WERI-Rb-1 (cell line): ENCODE results near the gene IGF2BP2.
A peak's percentile ranks its signal among the peaks of the same experiment; 100 is the strongest.

Experiments
- DNase-seq: peaks from one replicate; pipeline ENCODE4 v3.0.0-alpha.2; 2020
- H3K27ac ChIP-seq: fragments of 250-450 bp; sonication (Bioruptor Pico); 2 replicates; pipeline ENCODE4 v1.5.1; 2020; ENCODE audit warnings: mild to moderate bottlenecking, moderate library complexity
- H3K27me3 ChIP-seq: fragments of 250-450 bp; sonication (Bioruptor Pico); 2 replicates; pipeline ENCODE4 v1.5.1; 2021; ENCODE audit warnings: mild to moderate bottlenecking, low read depth, moderate library complexity; ENCODE audit not compliant: insufficient read depth, severe bottlenecking
- H3K36me3 ChIP-seq: fragments of 250-450 bp; sonication (Bioruptor Pico); 2 replicates; pipeline ENCODE4 v1.5.1; 2020; ENCODE audit warnings: mild to moderate bottlenecking, moderate library complexity
- H3K4me3 ChIP-seq: 2 replicates; pipeline ENCODE4 v1.5.1; 2011; ENCODE audit warnings: low read depth, mild to moderate bottlenecking, control low read depth, low read length
- H3K9me3 ChIP-seq: fragments of 250-450 bp; sonication (Bioruptor Pico); 2 replicates; pipeline ENCODE4 v1.5.1; 2021; ENCODE audit warnings: mild to moderate bottlenecking, moderate library complexity; ENCODE audit not compliant: severe bottlenecking
- CTCF ChIP-seq: IDR thresholded peaks from 2 replicates; pipeline ENCODE4 v1.5.1; 2011; ENCODE audit warnings: low read depth, mild to moderate bottlenecking, control low read depth, inconsistent platforms, low read length

Gene IGF2BP2

DNA sequence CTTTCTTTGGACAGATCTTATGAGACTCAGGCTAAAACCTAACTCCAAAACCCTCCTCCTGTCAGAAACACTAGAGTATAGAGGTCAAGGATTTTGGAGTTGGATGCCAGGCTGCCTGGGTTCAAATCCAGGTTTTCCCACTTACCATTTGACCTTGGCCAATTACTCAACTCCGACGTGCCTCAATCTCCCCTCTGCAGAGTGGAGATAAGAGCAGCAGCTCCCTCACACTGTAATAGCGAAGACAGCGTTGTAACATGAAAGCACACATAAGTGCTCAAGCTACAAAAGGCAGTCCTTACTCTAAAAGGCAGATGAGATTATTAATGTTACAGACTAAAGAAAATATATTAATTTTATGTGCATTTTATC is 90.1 kb downstream of the IGF2BP2 start:
- TF ChIP-seq CTCF, result no peak
- H3K27ac ChIP-seq, result no peak overlapping the region

DNA sequence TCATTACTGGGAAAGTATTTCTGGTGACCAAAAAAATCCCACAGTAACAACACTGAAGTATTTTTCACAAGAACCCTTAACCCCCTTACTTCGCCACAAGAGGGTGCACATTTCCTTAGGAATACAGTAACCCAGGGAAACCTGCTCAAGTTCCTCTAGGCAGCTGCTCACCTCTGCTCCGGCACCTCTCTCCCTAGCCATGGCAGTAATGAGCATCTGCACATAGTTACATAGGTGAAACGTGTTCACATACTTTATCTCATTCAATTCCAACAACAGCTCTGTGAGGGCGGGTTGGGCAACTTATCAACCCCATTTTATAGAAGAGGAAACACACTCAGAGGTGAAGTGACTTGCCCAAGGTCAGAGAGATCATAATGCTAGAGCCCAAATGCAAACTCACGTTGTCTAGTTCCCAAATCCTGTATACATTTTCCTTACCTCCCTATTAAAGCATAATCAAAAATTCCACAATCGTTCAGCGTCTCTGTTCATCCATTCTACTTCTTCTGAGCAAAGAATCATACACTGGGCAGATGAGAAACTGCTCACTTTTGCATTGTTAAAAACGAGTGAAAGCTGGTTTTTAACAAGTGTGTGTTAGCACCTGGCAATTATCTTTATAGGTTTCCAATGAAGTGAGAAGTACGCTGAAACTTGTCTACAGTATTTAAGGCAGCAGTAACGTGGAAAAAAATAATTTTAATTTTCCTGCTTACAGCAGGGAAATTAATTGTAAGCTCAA is 90.7 kb downstream of the IGF2BP2 start:
- DNase-seq, result peak; percentile 62
- Histone ChIP-seq H3K27me3 (no peaks in the 10 kb centered on the region), H3K36me3 (no peaks in the 10 kb centered on the region), H3K4me3 (no peak overlapping the region), H3K27ac (no peak overlapping the region), H3K9me3 (no peaks in the 10 kb centered on the region)
- peak; percentile 64 for TF ChIP-seq CTCF

More for the DNA sequence above, 90.1 kb downstream of the IGF2BP2 start:
- Histone ChIP-seq H3K27me3 (no peaks in the 10 kb centered on the region), H3K36me3 (no peaks in the 10 kb centered on the region), H3K4me3 (no peak overlapping the region), H3K9me3 (no peaks in the 10 kb centered on the region)
- no peak for DNase-seq

DNA sequence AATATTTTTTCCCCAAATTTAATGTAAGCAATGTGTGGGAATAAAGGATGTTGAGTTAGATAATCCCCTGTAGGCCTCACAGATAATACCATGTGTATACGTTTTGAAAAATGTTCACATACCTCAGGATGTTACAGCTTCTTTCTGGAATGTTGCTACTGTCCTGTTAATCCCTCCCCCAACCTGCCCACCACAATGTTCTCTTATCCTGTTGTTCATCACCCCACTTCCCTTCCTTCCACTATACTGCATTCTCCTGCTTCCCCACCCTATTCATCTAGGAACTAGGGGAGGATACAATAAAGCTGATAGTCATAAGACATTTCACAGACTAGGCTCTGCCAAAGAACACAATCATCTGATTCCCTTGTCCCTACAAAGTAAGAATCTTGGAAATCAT is 92.1 kb downstream of the IGF2BP2 start:
- H3K27ac ChIP-seq, result no peak overlapping the region
- no peak for DNase-seq
- TF ChIP-seq CTCF, result no peak

DNA sequence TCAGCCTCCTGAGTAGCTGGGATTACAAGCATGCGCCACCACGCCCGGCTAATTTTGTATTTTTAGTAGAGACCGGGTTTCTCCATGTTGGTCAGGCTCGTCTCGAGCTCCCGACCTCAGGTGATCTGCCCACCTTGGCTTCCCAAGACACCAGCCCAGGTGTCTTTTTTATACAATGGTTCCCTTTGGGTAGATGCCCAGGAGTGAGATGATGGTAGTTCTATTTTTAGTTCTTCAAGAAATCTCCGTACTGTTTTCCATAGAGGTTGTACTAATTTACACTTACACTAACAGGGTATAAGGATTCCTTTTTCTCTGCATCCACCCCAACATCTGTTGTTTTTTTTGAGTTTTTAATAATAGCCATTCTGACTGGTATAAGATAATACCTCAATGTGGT is 94.3 kb downstream of the IGF2BP2 start:
- no peak overlapping the region for H3K27ac ChIP-seq
- no peaks in the 10 kb centered on the region for H3K27me3 ChIP-seq
- TF ChIP-seq CTCF, result no peak
- no peaks in the 10 kb centered on the region for H3K9me3 ChIP-seq
- H3K36me3 ChIP-seq, result no peaks in the 10 kb centered on the region
- no peak overlapping the region for H3K4me3 ChIP-seq
- DNase-seq, result no peak

More for the DNA sequence above, 92.1 kb downstream of the IGF2BP2 start:
- Histone ChIP-seq H3K27me3 (no peaks in the 10 kb centered on the region), H3K36me3 (no peaks in the 10 kb centered on the region), H3K9me3 (no peaks in the 10 kb centered on the region), H3K4me3 (no peak overlapping the region)

DNA sequence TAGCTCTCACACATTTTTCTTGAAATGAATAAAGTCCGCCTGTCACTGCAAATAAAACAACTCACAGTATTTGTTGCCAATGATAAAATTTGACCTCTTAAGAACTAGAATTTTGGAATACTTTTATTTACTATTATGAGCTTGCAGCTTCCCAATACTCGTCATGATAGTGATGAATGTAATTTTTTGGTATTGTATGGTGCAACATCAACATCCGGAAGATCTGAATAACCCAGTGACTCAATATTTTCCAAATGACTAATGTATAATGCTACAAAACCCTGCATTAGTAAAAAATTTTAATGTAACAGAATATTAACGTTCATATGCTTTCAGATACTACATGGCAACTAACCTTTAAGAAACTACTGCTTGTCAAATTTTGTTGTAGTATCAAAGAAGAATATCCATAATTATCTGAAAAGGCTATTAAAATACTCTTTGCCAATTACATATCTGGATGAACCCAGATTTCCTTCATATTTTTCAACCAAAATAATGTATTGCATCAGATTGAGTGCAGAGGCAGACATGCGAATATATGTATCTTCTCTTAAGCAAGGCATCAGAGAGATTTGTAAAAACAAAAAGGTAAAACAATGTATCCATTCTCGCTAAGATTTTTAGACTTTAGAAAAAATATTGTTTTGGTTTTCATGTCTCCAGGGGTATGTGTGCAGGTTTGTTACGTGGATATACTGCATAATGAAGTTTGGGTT is 95.3 kb downstream of the IGF2BP2 start:
- Histone ChIP-seq H3K9me3 (no peaks in the 10 kb centered on the region), H3K4me3 (no peak overlapping the region), H3K36me3 (no peaks in the 10 kb centered on the region), H3K27ac (no peak overlapping the region), H3K27me3 (no peaks in the 10 kb centered on the region)
- no peak for TF ChIP-seq CTCF
- DNase-seq, result no peak
